ENCODE results near the gene CALCOCO2. TPM values are rescaled to one million over a fixed set of nuclear protein-coding genes. Genes with fewer than 3 reads are reported as not detected.
A peak's percentile ranks its signal among the peaks of the same experiment; 100 is the strongest.

The CALCOCO2 gene
- total RNA-seq, 1 donor from 2014 or later = 30.3 TPM

DNA sequence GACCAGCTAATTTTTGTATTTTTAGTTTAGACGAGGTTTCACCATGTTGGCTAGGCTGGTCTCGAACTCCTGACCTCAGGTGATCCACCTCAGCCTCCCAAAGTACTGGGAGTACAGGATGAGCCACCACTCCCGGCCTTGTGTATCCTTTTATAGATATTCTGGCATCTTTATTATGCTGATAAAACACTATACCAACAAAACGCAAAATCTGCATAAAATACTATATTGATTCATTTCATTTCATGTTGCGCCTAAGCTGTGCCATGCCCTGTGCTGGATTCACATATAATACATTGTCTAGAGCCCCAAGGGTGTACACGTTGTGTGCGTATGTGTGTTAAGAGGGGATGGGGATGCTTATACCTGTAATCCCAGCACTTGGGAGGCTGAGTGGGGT lies 73.6 kb downstream of the CALCOCO2 start:
- FAIRE-seq = no peak
- DNase-seq (ENCODE audit: low read depth) = no peak
- no peaks in the 10 kb centered on the region for H3K27me3 ChIP-seq (ENCODE audit: control insufficient read depth, insufficient read depth, low read length)
- TF ChIP-seq, protein P1, sequence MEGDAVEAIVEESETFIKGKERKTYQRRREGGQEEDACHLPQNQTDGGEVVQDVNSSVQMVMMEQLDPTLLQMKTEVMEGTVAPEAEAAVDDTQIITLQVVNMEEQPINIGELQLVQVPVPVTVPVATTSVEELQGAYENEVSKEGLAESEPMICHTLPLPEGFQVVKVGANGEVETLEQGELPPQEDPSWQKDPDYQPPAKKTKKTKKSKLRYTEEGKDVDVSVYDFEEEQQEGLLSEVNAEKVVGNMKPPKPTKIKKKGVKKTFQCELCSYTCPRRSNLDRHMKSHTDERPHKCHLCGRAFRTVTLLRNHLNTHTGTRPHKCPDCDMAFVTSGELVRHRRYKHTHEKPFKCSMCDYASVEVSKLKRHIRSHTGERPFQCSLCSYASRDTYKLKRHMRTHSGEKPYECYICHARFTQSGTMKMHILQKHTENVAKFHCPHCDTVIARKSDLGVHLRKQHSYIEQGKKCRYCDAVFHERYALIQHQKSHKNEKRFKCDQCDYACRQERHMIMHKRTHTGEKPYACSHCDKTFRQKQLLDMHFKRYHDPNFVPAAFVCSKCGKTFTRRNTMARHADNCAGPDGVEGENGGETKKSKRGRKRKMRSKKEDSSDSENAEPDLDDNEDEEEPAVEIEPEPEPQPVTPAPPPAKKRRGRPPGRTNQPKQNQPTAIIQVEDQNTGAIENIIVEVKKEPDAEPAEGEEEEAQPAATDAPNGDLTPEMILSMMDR (IDR thresholded peaks at IDR 0.05; ENCODE audit: insufficient read depth, low read length, severe bottlenecking) = no peak
- H3K4me3 ChIP-seq (ENCODE audit: low read depth, low read length) = no peak overlapping the region
- H3K36me3 ChIP-seq (ENCODE audit: control insufficient read depth, insufficient read depth, low read length) = no peaks in the 10 kb centered on the region

- no peak overlapping the region for H3K4me3 ChIP-seq (ENCODE audit: low read depth, low read length)
- FAIRE-seq (no peak), DNase-seq (ENCODE audit: low read depth) (no peak)
- peaks cover under 1% of the 10 kb centered on the region for H3K36me3 ChIP-seq (ENCODE audit: control insufficient read depth, insufficient read depth, low read length)
- no peaks in the 10 kb centered on the region for H3K27me3 ChIP-seq (ENCODE audit: control insufficient read depth, insufficient read depth, low read length)
- TF ChIP-seq, protein P1 (IDR thresholded peaks at IDR 0.05; ENCODE audit: insufficient read depth, low read length, severe bottlenecking) = no peak
Measured at GRCh38 chr17:48905987-48906515, 75.2 kb downstream of the CALCOCO2 start.

DNA sequence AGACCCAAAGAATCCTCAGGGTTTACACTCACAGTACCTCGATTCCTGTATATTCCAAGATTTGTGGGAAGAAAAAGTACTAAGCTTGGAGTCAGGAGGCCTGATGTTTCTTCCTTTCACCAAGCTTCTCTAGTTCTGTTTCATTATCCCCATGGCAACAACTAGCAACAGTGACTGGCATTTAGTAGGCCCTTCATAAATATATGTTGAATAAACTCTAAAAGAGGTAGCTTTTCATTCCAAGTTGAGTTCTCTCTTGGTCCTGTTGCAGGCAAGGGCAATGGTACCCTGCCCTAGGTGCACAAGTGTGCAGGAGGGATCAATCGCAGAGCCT lies 76.8 kb downstream of the CALCOCO2 start:
- peak; percentile 52 for DNase-seq (ENCODE audit: low read depth)
- H3K27me3 ChIP-seq (ENCODE audit: control insufficient read depth, insufficient read depth, low read length) = no peaks in the 10 kb centered on the region
- peak overlapping the region; percentile 79 for H3K4me3 ChIP-seq (ENCODE audit: low read depth, low read length)
- TF ChIP-seq, protein P1 (IDR thresholded peaks at IDR 0.05; ENCODE audit: insufficient read depth, low read length, severe bottlenecking) = no peak
- peaks cover 8% of the 10 kb centered on the region for H3K36me3 ChIP-seq (ENCODE audit: control insufficient read depth, insufficient read depth, low read length)
- no peak for FAIRE-seq

DNA sequence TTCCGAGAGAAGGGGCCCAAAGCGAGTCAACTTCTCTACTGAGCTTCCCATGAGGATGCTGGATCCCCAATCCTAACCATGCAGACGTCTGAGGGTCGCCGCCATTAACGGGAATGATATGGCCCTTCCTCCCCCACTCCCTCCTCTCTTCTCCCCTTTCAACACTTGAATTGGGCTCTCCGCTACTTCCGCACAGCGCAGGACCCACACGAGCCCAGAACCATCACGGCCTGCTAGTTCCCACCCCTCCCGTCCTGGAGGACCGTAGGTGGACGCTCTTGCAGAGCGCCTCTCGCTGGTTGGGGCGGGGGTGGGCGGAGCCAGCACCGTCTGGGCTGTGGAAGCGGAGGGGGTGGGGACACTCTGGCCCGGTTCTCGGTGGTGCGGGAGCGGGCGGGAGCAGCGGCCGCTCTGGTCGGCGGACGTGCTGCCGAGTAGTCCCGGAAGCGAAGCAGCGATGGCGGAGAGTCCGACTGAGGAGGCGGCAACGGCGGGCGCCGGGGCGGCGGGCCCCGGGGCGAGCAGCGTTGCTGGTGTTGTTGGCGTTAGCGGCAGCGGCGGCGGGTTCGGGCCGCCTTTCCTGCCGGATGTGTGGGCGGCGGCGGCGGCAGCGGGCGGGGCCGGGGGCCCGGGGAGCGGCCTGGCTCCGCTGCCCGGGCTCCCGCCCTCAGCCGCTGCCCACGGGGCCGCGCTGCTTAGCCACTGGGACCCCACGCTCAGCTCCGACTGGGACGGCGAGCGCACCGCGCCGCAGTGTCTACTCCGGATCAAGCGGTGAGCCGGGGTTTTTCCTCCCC lies 77.4 kb downstream of the CALCOCO2 start, which contains the start of gene UBE2Z:
Gene UBE2Z, plus strand, starts transcription at position 361 of the 797 bp plus-strand sequence. Its CDS starts 97 bp downstream, at position 458.
- H3K27me3 ChIP-seq (ENCODE audit: control insufficient read depth, insufficient read depth, low read length) = no peaks in the 10 kb centered on the region
- FAIRE-seq (no peak), DNase-seq (ENCODE audit: low read depth) (peak; percentile 81)
- TF ChIP-seq, protein P1 (IDR thresholded peaks at IDR 0.05; ENCODE audit: insufficient read depth, low read length, severe bottlenecking) = peak; percentile 20
- peaks cover 12% of the 10 kb centered on the region for H3K36me3 ChIP-seq (ENCODE audit: control insufficient read depth, insufficient read depth, low read length)
- peak within 1 kb of the TSS; percentile 79 for H3K4me3 ChIP-seq (ENCODE audit: low read depth, low read length)

GRCh38 chr17:48908853-48909394 lies 78.1 kb downstream of the CALCOCO2 start:
- DNase-seq (ENCODE audit: low read depth) (peak; percentile 64), FAIRE-seq (no peak)
- no peaks in the 10 kb centered on the region for H3K27me3 ChIP-seq (ENCODE audit: control insufficient read depth, insufficient read depth, low read length)

More at GRCh38 chr17:48908853-48909394, 78.1 kb downstream of the CALCOCO2 start:
- peaks cover 13% of the 10 kb centered on the region for H3K36me3 ChIP-seq (ENCODE audit: control insufficient read depth, insufficient read depth, low read length)
- H3K4me3 ChIP-seq (ENCODE audit: low read depth, low read length) = peak overlapping the region; percentile 79
- TF ChIP-seq, protein P1 (IDR thresholded peaks at IDR 0.05; ENCODE audit: insufficient read depth, low read length, severe bottlenecking) = no peak
